SH-SY5Y (cell line): ENCODE results near the gene CCDC92B.

ENCODE experiments used
- GATA2 ChIP-seq: IDR thresholded peaks from 2 replicates; pipeline ENCODE4 v1.6.1; 2011; ENCODE audit warnings: mild to moderate bottlenecking, low read depth, low read length
- GATA3 ChIP-seq: IDR thresholded peaks from 2 replicates; pipeline ENCODE4 v1.6.1; 2011; ENCODE audit warnings: low read depth, mild to moderate bottlenecking, low read length, moderate library complexity

GRCh38 chr17:2688351-2689342, 60.8 kb downstream of the CCDC92B start:
- no peak for TF ChIP-seq GATA3
- no peak for TF ChIP-seq GATA2
